GM18951 (cell line): ENCODE data around the gene UPK3BL1.
A peak's percentile ranks its signal among the peaks of the same experiment; 100 is the strongest.
"Not testable (repeated sequence)": the region's sequence is repeated elsewhere in the genome, so short reads cannot be mapped to it uniquely, and the experiment has no call there.

Source experiments
- POLR2A ChIP-seq: IDR thresholded peaks from 4 replicates; pipeline ENCODE4 v1.6.1; 2011; ENCODE audit warnings: mild to moderate bottlenecking; ENCODE audit not compliant: insufficient read length, insufficient read depth; ENCODE audit errors: extremely low read depth
- in situ Hi-C: fragments of 300-500 bp; cut with MboI; formaldehyde crosslinking; loops from one replicate; pipeline ENCODE4 v1.12.0; 2022; ENCODE audit warnings: low sequenced_read_pairs, mixed read lengths, inconsistent platforms; ENCODE audit not compliant: unreplicated experiment

UPK3BL1 gene, protein sequence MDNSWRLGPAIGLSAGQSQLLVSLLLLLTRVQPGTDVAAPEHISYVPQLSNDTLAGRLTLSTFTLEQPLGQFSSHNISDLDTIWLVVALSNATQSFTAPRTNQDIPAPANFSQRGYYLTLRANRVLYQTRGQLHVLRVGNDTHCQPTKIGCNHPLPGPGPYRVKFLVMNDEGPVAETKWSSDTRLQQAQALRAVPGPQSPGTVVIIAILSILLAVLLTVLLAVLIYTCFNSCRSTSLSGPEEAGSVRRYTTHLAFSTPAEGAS

GRCh38 chr7:102642691-102643090 lies at the start of gene UPK3BL1:
TSS of gene UPK3BL1 (minus strand) at chr7:102642791. CDS start at chr7:102642741, 50 bp downstream.
- in situ Hi-C loops, result not testable (repeated sequence)

GRCh38 chr7:102690602-102691001 lies 48.0 kb upstream of the UPK3BL1 start:
- in situ Hi-C loops, result not testable (repeated sequence)

- in situ Hi-C loops, result not testable (repeated sequence)
These were observed 47.1 kb upstream of the UPK3BL1 start for GRCh38 chr7:102689436-102690282.

DNA sequence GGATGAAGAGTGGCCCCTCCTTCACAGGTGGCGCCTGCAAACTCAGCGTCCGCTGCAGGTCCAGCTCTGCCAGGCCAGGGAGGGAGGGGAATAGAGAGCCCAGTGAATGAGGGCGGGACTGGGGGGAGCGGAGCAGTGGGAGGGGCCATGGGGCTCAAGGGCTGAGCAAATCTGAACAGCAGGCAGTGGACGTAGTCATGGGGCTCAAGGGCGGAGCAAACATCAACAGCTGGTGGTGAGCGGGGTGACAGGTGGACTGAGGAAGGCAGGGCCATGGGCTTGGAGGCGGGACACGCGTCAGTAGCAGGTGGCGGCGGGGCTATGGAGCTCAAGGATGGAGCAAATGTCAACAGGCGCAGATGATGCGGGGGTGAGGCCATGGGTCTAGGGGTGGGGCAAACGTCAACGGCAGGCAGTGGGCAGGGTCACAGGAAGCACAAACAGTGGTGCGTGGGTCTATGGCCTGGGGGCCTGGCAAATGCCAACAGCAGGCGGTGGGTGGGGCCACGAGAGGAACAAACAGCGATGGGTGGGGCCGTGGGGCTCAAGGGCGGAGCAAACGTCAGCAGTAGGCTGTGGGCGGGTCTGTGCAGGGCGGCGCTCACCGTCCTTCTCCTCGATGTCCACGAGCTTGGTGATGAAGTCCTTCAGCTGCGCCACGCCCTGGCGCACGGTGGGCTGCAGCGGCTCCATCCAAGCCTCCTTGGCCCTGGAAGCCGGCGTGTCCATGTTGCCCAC lies 45.9 kb upstream of the UPK3BL1 start:
- in situ Hi-C loops, result not testable (repeated sequence)

DNA sequence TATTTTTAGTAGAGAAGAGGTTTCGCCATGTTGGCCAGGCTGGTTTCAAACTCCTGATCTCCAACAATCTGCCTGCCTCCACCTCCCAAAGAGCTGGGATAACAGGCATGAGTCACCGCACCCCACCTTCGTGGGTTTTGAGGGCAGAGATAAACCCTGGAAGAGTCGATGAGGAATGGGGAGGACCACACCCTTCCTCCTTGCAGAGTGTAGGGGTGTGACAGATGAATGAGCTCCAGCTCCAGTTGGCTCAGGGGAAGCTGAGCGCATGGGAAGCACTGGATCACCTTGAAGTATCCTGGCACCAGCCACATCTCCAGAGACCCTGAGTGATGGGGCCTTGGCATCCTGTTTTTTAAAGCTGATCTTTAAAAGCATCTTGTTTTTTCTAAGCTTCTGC lies 40.0 kb upstream of the UPK3BL1 start:
- in situ Hi-C loops, result not testable (repeated sequence)

DNA sequence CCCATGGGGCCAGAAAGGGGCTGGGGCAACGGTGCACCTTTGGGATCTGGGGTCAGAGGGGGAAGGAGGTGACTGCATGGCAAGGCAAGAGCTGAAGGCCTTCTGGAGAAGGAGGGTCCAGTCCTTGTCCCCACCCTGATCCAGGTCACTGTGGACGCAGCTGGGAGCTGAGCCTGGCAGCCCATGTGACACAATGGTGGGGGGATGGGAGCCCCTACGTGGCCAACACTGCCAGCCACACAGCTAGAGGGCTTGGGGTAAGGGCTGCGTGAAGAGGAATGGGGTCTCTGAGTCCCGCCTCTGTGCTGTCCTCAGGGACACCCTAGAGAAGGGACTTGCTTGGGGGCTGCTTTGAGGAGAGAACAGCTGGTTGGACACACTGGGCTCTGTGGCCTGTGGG lies 38.2 kb upstream of the UPK3BL1 start:
- in situ Hi-C loops, result not testable (repeated sequence)

DNA sequence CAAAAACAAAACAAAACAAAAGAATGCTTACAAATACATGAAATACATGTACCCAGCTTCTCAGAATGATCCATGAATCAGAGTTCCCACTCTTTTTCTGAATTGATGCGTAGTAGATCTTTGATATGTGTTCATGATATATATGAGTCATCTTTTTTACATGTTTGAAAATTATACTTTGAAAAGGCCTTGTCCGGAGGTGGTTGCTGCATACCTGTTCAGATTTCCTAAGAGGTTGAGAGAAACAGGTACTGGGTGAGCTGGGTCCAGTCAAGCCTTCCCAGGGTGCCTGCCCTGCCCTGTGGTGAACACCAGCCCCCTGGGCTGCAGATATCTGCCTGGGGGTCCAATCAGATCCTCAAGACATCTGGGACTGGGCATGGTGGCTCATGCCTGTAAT lies 33.0 kb upstream of the UPK3BL1 start:
- in situ Hi-C loops, result not testable (repeated sequence)

DNA sequence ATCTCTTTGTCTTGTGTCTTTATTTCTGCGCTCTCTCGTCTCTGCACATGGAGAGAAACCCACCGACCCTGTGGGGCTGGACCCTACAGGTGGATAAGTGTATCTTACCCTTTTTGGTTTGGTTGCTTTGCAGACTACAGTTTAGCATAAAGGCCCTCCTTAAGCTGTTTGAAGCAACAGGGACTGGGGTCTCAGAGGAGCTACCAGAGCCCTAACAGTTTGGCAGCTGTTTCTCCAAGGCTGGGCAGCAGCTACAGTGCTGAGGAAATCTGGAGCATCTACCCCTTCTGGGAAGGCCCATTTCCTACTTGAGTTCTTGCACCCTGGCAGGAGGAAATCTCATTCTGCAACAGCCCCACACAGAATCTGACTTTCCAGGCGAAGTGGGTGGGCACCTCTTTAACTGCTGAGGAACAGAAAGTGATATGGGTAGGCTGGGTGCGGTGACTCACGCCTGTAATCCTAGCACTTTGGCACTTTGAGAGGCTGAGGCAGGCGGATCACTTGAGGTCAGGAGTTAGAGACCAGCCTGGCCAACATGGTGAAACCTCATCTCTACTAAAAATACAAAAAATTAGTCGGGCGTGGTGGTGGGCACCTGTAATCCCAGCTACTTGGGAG lies 31.0 kb upstream of the UPK3BL1 start:
- in situ Hi-C loops, result not testable (repeated sequence)

- in situ Hi-C loops, result not testable (repeated sequence)
These were observed 29.3 kb upstream of the UPK3BL1 start for GRCh38 chr7:102671956-102672307.

DNA sequence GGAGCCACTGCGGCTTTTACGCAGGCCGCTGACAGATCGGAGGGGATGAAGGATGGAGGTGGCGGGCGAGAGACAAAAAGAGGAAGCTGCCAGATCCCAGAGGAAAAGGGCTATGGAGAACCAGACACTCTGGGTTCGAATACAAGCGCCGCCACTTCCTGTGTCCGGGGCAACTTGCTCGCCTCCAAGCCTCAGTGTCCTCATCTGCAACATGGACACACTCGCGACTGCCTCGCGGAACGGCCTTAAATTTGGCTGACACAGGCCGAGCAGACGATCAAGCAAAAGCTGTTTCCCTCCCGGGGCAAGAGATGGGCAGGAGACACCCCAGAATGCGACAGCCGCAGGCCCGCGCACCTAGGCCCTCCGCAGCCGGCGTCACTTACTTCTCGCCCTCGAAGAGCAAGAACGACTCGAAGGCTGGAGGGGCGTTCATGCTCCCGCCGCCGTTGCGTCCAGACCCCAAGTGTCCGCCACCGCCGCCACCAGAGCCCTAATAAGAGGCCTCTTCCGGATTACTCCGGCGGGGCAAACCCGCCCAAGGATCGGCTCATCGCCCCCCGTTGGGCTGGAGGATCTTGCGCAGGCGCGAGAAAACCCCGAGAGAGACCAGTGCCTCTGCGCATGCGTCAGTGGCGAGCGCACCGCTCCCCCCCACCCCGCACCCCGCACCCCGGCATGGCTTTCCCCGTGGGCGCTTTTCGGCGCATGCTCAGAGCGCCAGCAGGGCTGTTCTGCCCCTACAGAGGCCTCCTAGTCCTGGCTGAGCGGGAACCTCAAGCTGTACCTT lies 28.8 kb upstream of the UPK3BL1 start, which contains the start of gene POLR2J2:
POLR2J2 (minus strand) TSS at position 498 of the 790 bp plus-strand sequence; CDS start at position 436, 62 bp downstream.
- peak; percentile 43 for TF ChIP-seq POLR2A
- in situ Hi-C loops, result not testable (repeated sequence)

DNA sequence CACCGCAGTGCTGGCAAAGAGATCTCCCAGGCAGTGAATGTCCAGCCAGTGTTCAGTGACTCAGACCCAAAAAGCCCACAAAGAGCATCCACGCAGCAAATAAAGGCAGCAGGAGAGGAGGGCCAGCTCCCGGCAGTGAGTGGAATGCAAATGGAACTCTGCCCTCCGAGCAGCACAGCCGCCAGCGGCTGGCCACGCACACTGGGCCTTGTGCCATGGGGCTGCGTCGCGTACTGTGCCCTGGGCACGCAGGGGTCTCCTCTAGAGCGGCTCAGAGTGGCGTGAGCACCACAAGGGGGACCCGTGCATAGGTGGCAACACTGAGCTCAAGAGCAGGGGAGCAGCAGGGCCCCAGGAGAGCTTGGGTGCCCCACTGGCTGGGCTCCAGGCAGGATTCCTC lies 24.9 kb upstream of the UPK3BL1 start:
- in situ Hi-C loops, result not testable (repeated sequence)

DNA sequence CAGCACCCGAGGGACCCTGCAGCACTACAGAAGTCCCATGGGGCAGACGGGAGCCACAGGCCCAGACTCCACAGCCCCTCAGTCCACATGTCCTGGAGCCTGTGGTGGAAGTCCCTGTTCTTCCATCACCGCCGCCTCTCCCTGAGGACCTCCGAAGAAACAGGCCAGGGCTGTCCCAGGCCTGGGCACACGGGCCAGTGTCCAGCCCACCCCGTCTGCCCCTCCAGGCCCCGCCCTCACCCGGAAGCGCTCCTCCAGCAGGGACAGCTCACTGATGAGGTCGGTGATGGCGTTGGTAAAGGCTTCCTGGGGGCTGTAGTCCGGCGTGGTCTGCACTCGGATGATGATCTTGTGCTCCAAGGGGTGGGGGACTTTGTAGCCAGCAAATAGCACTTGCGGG lies 24.3 kb upstream of the UPK3BL1 start:
- in situ Hi-C loops, result not testable (repeated sequence)

DNA sequence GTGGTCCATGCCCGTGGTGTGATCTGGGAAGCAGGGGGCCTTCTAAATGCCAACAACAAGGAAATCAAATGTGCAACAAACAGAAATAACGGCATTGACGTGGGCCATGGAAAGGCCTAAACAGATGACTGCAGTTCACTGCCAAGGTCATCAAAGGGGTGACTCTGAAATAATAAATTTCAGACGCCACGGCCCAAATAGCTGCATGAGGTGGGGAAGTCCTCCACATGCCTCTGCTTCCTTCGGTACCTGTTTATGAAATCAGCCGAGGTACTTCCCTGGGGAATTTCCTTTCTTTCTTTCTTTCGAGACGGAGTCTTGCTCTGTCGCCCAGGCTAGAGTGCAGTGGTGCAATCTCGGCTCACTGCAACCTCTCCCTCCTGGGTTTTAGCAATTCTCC lies 22.2 kb upstream of the UPK3BL1 start:
- in situ Hi-C loops, result not testable (repeated sequence)

GRCh38 chr7:102649924-102650323 lies 7.3 kb upstream of the UPK3BL1 start, which contains the start of gene SPDYE2B:
TSS of gene SPDYE2B (plus strand) at chr7:102650319. CDS start at chr7:102652349, 2,030 bp downstream.
- in situ Hi-C loops, result not testable (repeated sequence)

DNA sequence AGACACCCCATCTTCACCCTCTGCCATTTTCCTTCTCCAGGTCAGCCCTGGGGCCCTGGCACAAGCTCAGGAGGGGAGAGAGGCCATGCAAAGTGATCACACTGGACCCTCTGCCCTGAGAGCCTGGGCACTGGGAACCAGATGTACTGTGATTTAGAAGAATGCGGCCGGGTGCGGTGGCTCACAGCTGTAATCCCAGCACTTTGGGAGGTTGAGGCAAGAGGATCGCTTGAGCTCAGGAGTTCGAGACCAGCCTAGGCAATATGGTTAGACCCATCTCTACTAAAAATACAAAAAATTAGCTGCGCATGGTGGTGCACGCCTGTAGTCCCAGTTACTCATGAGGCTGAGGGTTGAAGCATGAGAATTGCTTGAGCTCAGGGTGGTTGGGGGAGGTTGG lies 5.2 kb upstream of the UPK3BL1 start:
- in situ Hi-C loops, result not testable (repeated sequence)

DNA sequence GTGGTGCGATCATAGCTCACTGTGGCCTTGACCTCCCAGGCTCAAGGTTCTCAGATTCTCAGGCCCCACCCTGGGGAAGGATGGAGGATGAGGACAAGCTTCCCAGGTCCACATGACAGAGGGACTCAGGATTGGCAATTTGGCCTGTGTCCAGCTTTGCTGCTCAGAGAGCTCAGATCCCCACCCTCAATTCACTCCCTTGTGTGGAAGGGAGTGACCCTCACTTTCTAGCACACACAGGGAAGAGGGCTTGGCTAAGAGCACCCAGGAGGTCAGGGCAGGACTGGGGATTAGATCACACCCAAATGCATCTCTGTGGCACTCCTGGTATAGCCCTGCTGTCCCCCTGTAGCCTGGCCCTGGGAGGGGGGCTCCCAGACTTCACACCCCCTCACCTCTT lies 813 bp upstream of the UPK3BL1 start:
- in situ Hi-C loops, result not testable (repeated sequence)

DNA sequence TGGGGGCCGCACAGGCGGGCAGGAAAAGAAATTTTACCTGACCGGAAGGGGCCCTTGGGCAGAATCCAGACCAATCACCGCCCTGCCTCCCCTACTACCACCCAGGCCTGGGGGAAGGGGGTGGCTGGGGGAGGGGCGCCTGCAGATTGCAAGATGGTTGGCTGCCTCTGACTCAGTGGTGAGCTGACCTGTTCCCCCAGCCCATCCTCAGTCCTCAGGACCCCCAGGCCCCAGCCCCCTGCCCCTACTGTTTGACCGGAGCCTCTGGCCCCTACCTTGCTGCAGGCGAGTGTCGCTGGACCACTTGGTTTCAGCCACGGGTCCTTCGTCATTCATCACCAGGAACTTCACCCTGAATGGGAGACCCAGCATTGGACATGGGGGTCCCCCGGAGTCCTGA lies 3.7 kb downstream of the UPK3BL1 start:
- in situ Hi-C loops, result not testable (repeated sequence)

- in situ Hi-C loops, result not testable (repeated sequence)
These were observed 5.6 kb downstream of the UPK3BL1 start for GRCh38 chr7:102636956-102637355.

DNA sequence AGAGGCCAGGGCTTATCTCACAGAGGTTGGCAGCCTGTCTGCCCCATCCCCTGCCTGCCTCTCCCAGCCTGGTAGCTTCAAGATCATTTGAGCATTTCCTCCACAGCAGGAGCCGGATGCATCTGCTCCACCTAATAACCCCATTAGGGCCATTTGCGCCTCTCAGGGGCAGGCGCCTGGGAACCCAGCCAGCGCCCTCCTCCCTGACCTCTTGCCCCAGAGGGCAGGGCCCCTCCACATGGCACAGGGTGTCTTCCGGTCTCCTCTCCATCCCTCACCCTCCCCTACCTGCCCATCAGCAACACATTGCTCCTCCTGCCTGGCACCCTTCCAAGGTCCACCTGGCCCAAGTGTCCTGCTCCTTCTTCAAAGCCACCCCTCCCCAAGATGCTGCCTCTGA lies 7.2 kb downstream of the UPK3BL1 start:
- in situ Hi-C loops, result not testable (repeated sequence)
